ENCODE data around the gene EOMES. TPM values are rescaled to one million over a fixed set of nuclear protein-coding genes. Genes with fewer than 3 reads are reported as not detected.

EOMES gene
- total and polyA plus RNA-seq, 2 donors (not counting 3 experiments of a cell fraction or from before 2014, with no cell fraction given) = not detected

GRCh38 chr3:27730774-27731659, 8.9 kb upstream of the EOMES start:
- dilution Hi-C loops (cut with MboI; ENCODE audit: extremely low pct_ligation_motif_present, low sequenced_read_pairs) = no loop called here
- H3K9me3 ChIP-seq (replicated peaks; ENCODE audit: control insufficient read depth, insufficient read depth, low read length) = no peaks in the 10 kb centered on the region
- ChIA-PET POLR2A (no interaction called here), CTCF (no interaction called here)
- H3K36me3 ChIP-seq (ENCODE audit: control insufficient read depth in 2 of 2, extremely low read depth in 1 of 2, insufficient read depth in 2 of 2, low read length in 2 of 2) = no peaks in the 10 kb centered on the region
- no peaks in the 10 kb centered on the region for H3K9me1 ChIP-seq (replicated peaks; ENCODE audit: control insufficient read depth, extremely low read depth, insufficient read depth, low read length)
- H3K9ac ChIP-seq (replicated peaks; ENCODE audit: extremely low read depth, insufficient read depth, low read length) = no peak overlapping the region
- no peak for FAIRE-seq
- no peak overlapping the region for H2AFZ ChIP-seq (ENCODE audit: low read depth, low read length)
- no TSS peak for BruUV-seq (replicated peaks)
- no peak overlapping the region for H3K27ac ChIP-seq (ENCODE audit: insufficient read depth, low read depth, low read length)
- no peaks in the 10 kb centered on the region for H3K79me2 ChIP-seq (ENCODE audit: control insufficient read depth, insufficient read depth, low read length)
- H3K27me3 ChIP-seq (ENCODE audit: control insufficient read depth in 2 of 2, insufficient read depth in 2 of 2, low read length in 2 of 2) = peaks cover 59 to 82% of the 10 kb centered on the region in 2 experiments
- peaks cover 3% of the 10 kb centered on the region for H3K4me1 ChIP-seq (ENCODE audit: control insufficient read depth, extremely low read depth, insufficient read depth, low read length)
- intact Hi-C loops (cut with micrococcal nuclease) = no loop called here
- no peak overlapping the region for H3K4me2 ChIP-seq (ENCODE audit: insufficient read depth, low read length)
- no peaks in the 10 kb centered on the region for H4K20me1 ChIP-seq (replicated peaks; ENCODE audit: control insufficient read depth, extremely low read depth, insufficient read depth, low read length)
- no peak for DNase-seq (ENCODE audit: low read depth, low spot score)
- TF ChIP-seq MAX (IDR thresholded peaks at IDR 0.05; ENCODE audit: insufficient read depth, insufficient read length) (no peak), EZH2 (IDR thresholded peaks at IDR 0.05; ENCODE audit: borderline replicate concordance, low read depth, low read length, severe bottlenecking) (peak; percentile 98), GATA2 (IDR thresholded peaks at IDR 0.05; ENCODE audit: insufficient read depth, insufficient read length, low read depth, low read length) (no peak), JUN (IDR thresholded peaks at IDR 0.05; ENCODE audit: borderline replicate concordance, insufficient read depth, insufficient read length, low read depth) (no peak)
- no peak overlapping the region for H3K4me3 ChIP-seq (replicated peaks in 1 of 3; ENCODE audit: insufficient read depth in 1 of 3, low read depth in 1 of 3, low read length in 3 of 3)

Measured in endothelial cell of umbilical vein (primary cell).